Measurements from ENCODE around the gene SAMSN1. TPM values are rescaled to one million over a fixed set of nuclear protein-coding genes. Genes with fewer than 3 reads are reported as not detected.
A peak's percentile ranks its signal among the peaks of the same experiment; 100 is the strongest.

SAMSN1 gene
- total and polyA plus RNA-seq, 2 experiments from 2014 or later, result 0.82 to 1.7 TPM

DNA sequence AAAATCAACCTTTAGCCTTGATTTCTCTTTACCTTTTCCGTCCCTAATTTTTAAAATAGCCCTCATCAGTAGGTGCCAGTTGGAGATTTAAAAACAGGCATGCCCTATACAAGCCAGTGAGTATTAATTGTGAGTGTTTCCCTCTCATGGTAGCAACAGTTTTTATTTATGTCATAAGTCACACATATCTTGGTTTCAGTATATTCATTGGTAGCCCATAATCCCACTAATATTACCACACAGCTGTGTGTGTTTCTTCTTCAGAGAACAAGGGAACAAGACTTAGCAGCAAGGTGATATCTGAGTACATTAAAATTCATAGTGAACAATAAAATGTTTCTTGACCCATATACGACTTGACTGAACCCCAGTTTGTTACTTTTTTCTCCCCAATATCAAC lies 94.6 kb downstream of the SAMSN1 start:
- Histone ChIP-seq H3K9me3 (ENCODE audit: low read depth) (no peaks in the 10 kb centered on the region), H3K27me3 (no peaks in the 10 kb centered on the region), H3K4me2 (no peak overlapping the region), H2AFZ (no peak overlapping the region), H3K79me2 (no peaks in the 10 kb centered on the region), H3K4me1 (ENCODE audit: insufficient read depth) (peaks cover 14% of the 10 kb centered on the region), H3K9me2 (replicated peaks; ENCODE audit: insufficient read depth) (no peaks in the 10 kb centered on the region), H3K4me3 (no peak overlapping the region), H3K36me3 (replicated peaks; ENCODE audit: insufficient read depth, low read depth) (no peaks in the 10 kb centered on the region), H3K27ac (no peak overlapping the region), H4K20me1 (ENCODE audit: insufficient read depth, poor library complexity, severe bottlenecking) (no peaks in the 10 kb centered on the region)
- no peak for TF ChIP-seq EZH2phosphoT487 (IDR thresholded peaks at IDR 0.05; ENCODE audit: low read depth, severe bottlenecking, unreplicated experiment)
- TF ChIP-seq, protein P1, sequence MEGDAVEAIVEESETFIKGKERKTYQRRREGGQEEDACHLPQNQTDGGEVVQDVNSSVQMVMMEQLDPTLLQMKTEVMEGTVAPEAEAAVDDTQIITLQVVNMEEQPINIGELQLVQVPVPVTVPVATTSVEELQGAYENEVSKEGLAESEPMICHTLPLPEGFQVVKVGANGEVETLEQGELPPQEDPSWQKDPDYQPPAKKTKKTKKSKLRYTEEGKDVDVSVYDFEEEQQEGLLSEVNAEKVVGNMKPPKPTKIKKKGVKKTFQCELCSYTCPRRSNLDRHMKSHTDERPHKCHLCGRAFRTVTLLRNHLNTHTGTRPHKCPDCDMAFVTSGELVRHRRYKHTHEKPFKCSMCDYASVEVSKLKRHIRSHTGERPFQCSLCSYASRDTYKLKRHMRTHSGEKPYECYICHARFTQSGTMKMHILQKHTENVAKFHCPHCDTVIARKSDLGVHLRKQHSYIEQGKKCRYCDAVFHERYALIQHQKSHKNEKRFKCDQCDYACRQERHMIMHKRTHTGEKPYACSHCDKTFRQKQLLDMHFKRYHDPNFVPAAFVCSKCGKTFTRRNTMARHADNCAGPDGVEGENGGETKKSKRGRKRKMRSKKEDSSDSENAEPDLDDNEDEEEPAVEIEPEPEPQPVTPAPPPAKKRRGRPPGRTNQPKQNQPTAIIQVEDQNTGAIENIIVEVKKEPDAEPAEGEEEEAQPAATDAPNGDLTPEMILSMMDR (IDR thresholded peaks at IDR 0.05; ENCODE audit: poor library complexity), result no peak
- no peak for TF ChIP-seq EZH2 (IDR thresholded peaks at IDR 0.05; ENCODE audit: borderline replicate concordance)
- no peak for DNase-seq (ENCODE audit: low spot score)
- 77% methylated on average over 2 of the region's 2 CpGs for WGBS (ENCODE audit: low lambda C conversion rate, missing lambda C conversion rate)

DNA sequence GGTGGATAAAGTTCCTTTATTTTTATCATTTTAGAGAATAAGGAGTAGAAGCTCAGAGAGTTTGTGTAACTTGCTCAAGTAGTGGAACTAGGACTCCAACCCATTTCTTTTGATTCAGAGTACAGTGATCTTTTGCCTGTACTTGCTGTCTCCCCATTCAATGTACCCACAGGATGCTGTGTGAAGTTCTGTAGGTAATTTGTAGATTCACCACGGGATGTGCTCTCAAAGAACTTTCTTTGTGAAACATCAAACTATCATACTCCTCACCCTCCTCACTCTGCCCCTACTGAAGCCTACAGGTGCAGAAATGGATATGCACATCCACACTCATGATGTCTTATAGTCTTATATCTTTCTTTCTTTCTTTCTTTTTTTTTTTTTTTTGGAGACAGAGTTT lies 97.3 kb downstream of the SAMSN1 start:
- Histone ChIP-seq H2AFZ (no peak overlapping the region), H3K9me2 (replicated peaks; ENCODE audit: insufficient read depth) (no peaks in the 10 kb centered on the region), H4K20me1 (ENCODE audit: insufficient read depth, poor library complexity, severe bottlenecking) (no peaks in the 10 kb centered on the region), H3K4me1 (ENCODE audit: insufficient read depth) (peaks cover 3% of the 10 kb centered on the region), H3K27ac (no peak overlapping the region), H3K4me2 (no peak overlapping the region), H3K9me3 (ENCODE audit: low read depth) (no peaks in the 10 kb centered on the region), H3K36me3 (replicated peaks; ENCODE audit: insufficient read depth, low read depth) (no peaks in the 10 kb centered on the region), H3K27me3 (no peaks in the 10 kb centered on the region), H3K4me3 (no peak overlapping the region), H3K79me2 (no peaks in the 10 kb centered on the region)
- no peak for DNase-seq (ENCODE audit: low spot score)
- WGBS (ENCODE audit: low lambda C conversion rate, missing lambda C conversion rate), result 100% methylated on average over 1 of the region's 1 CpG
- TF ChIP-seq EZH2 (IDR thresholded peaks at IDR 0.05; ENCODE audit: borderline replicate concordance) (no peak), EZH2phosphoT487 (IDR thresholded peaks at IDR 0.05; ENCODE audit: low read depth, severe bottlenecking, unreplicated experiment) (no peak)
- TF ChIP-seq, protein P1 (IDR thresholded peaks at IDR 0.05; ENCODE audit: poor library complexity), result no peak

DNA sequence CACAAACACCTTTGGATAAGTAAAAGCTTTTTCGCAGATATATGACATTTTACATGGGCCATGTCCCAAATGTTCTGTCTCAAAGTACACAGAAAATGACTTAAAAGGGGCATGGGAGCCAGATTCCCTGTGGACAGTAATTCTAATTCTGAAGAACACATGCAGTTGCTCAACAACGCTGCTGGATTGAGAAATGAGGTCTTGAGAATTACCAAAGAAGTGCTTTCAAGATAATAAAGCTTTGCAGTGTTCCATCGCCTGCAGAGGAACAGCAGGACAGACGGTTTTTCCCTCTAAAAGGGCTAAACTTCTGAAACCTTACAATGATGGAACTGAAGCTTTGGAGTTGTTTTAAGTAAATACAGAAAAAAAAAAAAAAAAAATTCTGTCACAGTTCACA lies 107.9 kb downstream of the SAMSN1 start:
- Histone ChIP-seq H3K79me2 (no peaks in the 10 kb centered on the region), H3K9me2 (replicated peaks; ENCODE audit: insufficient read depth) (no peaks in the 10 kb centered on the region), H3K9me3 (ENCODE audit: low read depth) (no peaks in the 10 kb centered on the region), H4K20me1 (ENCODE audit: insufficient read depth, poor library complexity, severe bottlenecking) (no peaks in the 10 kb centered on the region), H3K4me2 (no peak overlapping the region), H3K4me3 (no peak overlapping the region), H3K27me3 (no peaks in the 10 kb centered on the region), H3K4me1 (ENCODE audit: insufficient read depth) (no peaks in the 10 kb centered on the region), H3K27ac (no peak overlapping the region), H3K36me3 (replicated peaks; ENCODE audit: insufficient read depth, low read depth) (no peaks in the 10 kb centered on the region), H2AFZ (no peak overlapping the region)
- TF ChIP-seq EZH2phosphoT487 (IDR thresholded peaks at IDR 0.05; ENCODE audit: low read depth, severe bottlenecking, unreplicated experiment), result no peak
- TF ChIP-seq, protein P1 (IDR thresholded peaks at IDR 0.05; ENCODE audit: poor library complexity), result no peak
- TF ChIP-seq EZH2 (IDR thresholded peaks at IDR 0.05; ENCODE audit: borderline replicate concordance), result no peak
- DNase-seq (ENCODE audit: low spot score), result peak; percentile 10
- 72% methylated on average over 4 of the region's 4 CpGs for WGBS (ENCODE audit: low lambda C conversion rate, missing lambda C conversion rate)

DNA sequence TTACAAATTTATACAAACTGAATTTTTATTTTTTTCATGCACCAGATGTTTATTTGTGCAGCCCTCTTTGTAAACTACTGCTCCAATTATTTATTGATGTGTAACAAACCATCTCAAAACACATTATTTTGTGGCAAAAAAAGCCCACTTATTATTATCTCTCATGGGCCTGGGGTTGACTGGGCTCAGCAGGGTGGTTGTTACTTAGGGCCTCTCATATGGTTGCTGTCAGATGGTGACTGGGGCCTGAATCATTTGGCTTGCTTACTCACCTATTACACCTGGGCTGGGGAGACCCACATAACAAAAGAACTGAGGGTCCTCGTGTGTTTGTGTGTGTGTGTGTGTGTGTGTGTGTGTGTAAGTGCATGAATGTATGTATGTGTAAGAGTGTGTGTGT lies 110.7 kb downstream of the SAMSN1 start:
- no peaks in the 10 kb centered on the region for H4K20me1 ChIP-seq (ENCODE audit: insufficient read depth, poor library complexity, severe bottlenecking)
- no peak overlapping the region for H3K4me2 ChIP-seq
- H3K79me2 ChIP-seq, result no peaks in the 10 kb centered on the region
- no peak overlapping the region for H2AFZ ChIP-seq
- H3K4me1 ChIP-seq (ENCODE audit: insufficient read depth), result no peaks in the 10 kb centered on the region
- no peaks in the 10 kb centered on the region for H3K27me3 ChIP-seq
- no peaks in the 10 kb centered on the region for H3K9me2 ChIP-seq (replicated peaks; ENCODE audit: insufficient read depth)
- DNase-seq (ENCODE audit: low spot score), result no peak
- TF ChIP-seq, protein P1 (IDR thresholded peaks at IDR 0.05; ENCODE audit: poor library complexity), result no peak
- no peak for TF ChIP-seq EZH2phosphoT487 (IDR thresholded peaks at IDR 0.05; ENCODE audit: low read depth, severe bottlenecking, unreplicated experiment)
- no peak for TF ChIP-seq EZH2 (IDR thresholded peaks at IDR 0.05; ENCODE audit: borderline replicate concordance)
- H3K27ac ChIP-seq, result no peak overlapping the region
- WGBS (ENCODE audit: low lambda C conversion rate, missing lambda C conversion rate), result 100% methylated on average over 1 of the region's 1 CpG
- no peak overlapping the region for H3K4me3 ChIP-seq
- H3K36me3 ChIP-seq (replicated peaks; ENCODE audit: insufficient read depth, low read depth), result no peaks in the 10 kb centered on the region
- H3K9me3 ChIP-seq (ENCODE audit: low read depth), result no peaks in the 10 kb centered on the region
